SK-N-SH (cell line): Measurements from ENCODE around the gene IL27RA.

ENCODE experiments used
- JUND ChIP-seq: IDR thresholded peaks from 2 replicates; pipeline ENCODE4 v1.4.0; 2012
- NFIC ChIP-seq: IDR thresholded peaks from 2 replicates; pipeline ENCODE4 v1.4.0; 2012; ENCODE audit warnings: borderline replicate concordance
- POLR2AphosphoS5 ChIP-seq: IDR thresholded peaks from 2 replicates; pipeline ENCODE4 v1.6.1; 2012; ENCODE audit warnings: low read depth, low read length
- RCOR1 ChIP-seq: fragments of 150-350 bp; IDR thresholded peaks from 2 replicates; pipeline ENCODE4 v1.6.1; 2017; ENCODE audit warnings: antibody characterized with exemption, low read length
- RFX5 ChIP-seq: IDR thresholded peaks from 2 replicates; pipeline ENCODE4 v1.6.1; 2012; ENCODE audit warnings: mild to moderate bottlenecking, improper control_type of control experiment, low read length
- YY1 ChIP-seq: IDR thresholded peaks from 2 replicates; pipeline ENCODE4 v1.4.0; 2012; ENCODE audit warnings: low read depth, mild to moderate bottlenecking
- TF ChIP-seq, protein P1 (sequence below): fragments of 200-600 bp; sonication (generic); IDR thresholded peaks from 2 replicates; pipeline ENCODE4 v1.6.1; 2017; ENCODE audit warnings: antibody characterized with exemption, mild to moderate bottlenecking, moderate library complexity

DNA sequence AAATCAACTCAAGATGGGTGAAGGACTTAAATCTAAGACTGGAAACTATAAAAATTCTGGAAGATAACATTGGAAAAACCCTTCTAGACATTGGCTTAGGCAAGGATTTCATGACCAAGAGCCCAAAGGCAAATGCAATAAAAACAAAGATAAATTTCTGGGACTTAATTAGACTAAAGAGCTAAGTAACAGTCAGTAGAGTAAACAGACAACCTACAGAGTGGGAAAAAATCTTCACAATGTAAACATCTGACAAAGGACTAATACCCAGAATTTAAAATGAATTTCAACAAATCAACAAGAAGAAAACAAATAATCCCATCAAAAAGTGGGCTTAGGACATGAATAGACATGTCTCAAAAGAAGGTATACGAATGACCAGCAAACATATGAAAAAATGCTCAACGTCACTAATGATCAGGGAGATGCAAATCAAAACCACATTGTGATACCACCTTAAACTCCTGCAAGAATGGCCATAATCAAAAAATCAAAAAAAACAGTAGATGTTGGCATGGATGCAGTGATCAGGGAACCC, 19.1 kb upstream of the IL27RA start:
- TF ChIP-seq, protein P1, sequence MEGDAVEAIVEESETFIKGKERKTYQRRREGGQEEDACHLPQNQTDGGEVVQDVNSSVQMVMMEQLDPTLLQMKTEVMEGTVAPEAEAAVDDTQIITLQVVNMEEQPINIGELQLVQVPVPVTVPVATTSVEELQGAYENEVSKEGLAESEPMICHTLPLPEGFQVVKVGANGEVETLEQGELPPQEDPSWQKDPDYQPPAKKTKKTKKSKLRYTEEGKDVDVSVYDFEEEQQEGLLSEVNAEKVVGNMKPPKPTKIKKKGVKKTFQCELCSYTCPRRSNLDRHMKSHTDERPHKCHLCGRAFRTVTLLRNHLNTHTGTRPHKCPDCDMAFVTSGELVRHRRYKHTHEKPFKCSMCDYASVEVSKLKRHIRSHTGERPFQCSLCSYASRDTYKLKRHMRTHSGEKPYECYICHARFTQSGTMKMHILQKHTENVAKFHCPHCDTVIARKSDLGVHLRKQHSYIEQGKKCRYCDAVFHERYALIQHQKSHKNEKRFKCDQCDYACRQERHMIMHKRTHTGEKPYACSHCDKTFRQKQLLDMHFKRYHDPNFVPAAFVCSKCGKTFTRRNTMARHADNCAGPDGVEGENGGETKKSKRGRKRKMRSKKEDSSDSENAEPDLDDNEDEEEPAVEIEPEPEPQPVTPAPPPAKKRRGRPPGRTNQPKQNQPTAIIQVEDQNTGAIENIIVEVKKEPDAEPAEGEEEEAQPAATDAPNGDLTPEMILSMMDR: no peak
- TF ChIP-seq YY1 (no peak), JUND (no peak), NFIC (no peak), RFX5 (no peak), RCOR1 (no peak), POLR2AphosphoS5 (no peak)
